Fibroblast of mammary gland (primary cell): Measurements from ENCODE around the gene LRMDA.

Source experiments
- DNase-seq: peaks from one replicate; pipeline ENCODE4 v3.0.0-alpha.2; 2010; ENCODE audit warnings: low read depth
- H3K4me3 ChIP-seq: 2 replicates; pipeline ENCODE4 v1.5.1; 2011; ENCODE audit warnings: low read depth, mild to moderate bottlenecking, low read length, moderate library complexity; ENCODE audit not compliant: control insufficient read depth
- TF ChIP-seq, protein P1 (sequence below): conservative IDR thresholded peaks from 2 replicates; pipeline ENCODE4 v1.5.1; 2011; ENCODE audit warnings: low read depth, low read length, inconsistent platforms; ENCODE audit not compliant: control insufficient read depth, insufficient read depth

Gene LRMDA

GRCh38 chr10:75868574-75868973 is 437.1 kb downstream of the LRMDA start:
- TF ChIP-seq, protein P1, sequence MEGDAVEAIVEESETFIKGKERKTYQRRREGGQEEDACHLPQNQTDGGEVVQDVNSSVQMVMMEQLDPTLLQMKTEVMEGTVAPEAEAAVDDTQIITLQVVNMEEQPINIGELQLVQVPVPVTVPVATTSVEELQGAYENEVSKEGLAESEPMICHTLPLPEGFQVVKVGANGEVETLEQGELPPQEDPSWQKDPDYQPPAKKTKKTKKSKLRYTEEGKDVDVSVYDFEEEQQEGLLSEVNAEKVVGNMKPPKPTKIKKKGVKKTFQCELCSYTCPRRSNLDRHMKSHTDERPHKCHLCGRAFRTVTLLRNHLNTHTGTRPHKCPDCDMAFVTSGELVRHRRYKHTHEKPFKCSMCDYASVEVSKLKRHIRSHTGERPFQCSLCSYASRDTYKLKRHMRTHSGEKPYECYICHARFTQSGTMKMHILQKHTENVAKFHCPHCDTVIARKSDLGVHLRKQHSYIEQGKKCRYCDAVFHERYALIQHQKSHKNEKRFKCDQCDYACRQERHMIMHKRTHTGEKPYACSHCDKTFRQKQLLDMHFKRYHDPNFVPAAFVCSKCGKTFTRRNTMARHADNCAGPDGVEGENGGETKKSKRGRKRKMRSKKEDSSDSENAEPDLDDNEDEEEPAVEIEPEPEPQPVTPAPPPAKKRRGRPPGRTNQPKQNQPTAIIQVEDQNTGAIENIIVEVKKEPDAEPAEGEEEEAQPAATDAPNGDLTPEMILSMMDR = no peak
- H3K4me3 ChIP-seq = no peak overlapping the region

GRCh38 chr10:75870039-75870645 is 438.7 kb downstream of the LRMDA start:
- H3K4me3 ChIP-seq = no peak overlapping the region
- peak; percentile 75 for DNase-seq
- TF ChIP-seq, protein P1 = no peak

More at GRCh38 chr10:75868574-75868973, 437.1 kb downstream of the LRMDA start:
- DNase-seq = no peak

GRCh38 chr10:75875740-75876139 is 444.3 kb downstream of the LRMDA start:
- H3K4me3 ChIP-seq = no peak overlapping the region
- TF ChIP-seq, protein P1 = no peak
- DNase-seq = no peak

DNA sequence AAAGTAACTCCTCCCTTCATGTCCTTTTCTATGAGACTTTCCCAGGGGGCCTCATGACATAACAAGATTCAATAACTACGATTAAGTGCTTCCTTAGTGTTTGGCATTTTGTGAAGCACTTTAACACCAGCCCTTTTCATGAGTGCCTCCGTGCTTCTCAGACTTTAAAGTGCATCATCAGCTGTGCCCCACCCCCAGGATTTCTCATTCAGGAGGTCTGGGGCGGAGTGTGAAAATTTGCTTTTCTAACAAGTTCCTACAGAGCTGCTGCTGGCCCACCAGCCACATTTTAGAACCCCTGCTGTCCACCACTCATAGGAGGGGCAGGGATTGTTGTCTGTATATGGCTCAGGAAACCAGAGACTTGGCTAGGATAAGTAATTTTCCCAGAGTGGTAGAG is 445.3 kb downstream of the LRMDA start:
- H3K4me3 ChIP-seq = no peak overlapping the region
- DNase-seq = no peak
- TF ChIP-seq, protein P1 = no peak

GRCh38 chr10:75877877-75878276 is 446.5 kb downstream of the LRMDA start:
- TF ChIP-seq, protein P1 = no peak
- DNase-seq = no peak
- no peak overlapping the region for H3K4me3 ChIP-seq

- TF ChIP-seq, protein P1 = no peak
- no peak overlapping the region for H3K4me3 ChIP-seq
- DNase-seq = no peak
Observed at GRCh38 chr10:75878586-75878985, 447.2 kb downstream of the LRMDA start.

- TF ChIP-seq, protein P1 = no peak
- H3K4me3 ChIP-seq = no peak overlapping the region
- DNase-seq = no peak
Observed at GRCh38 chr10:75880031-75880775, 448.8 kb downstream of the LRMDA start.
